ENCODE measurements around the gene CD300C.
A peak's percentile ranks its signal among the peaks of the same experiment; 100 is the strongest.

Gene CD300C

DNA sequence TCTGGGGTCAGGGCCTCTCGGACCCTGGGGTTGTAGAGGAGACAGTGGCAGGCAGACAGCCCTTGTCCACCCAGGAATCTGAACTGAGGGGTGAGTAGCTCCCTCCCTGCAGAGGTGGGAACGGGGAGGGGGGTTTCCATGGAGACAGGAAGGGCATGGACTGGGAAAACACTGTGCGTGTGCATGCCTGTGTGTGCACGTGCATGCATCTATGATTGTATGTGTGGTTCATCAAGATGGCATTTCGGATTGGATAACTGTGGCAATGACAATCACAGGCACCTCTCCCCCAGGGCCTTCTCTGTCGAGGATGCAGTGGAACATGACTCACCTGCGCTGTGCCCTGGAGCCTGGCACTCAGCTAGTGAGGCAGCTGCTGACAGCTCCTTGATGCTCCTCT lies 6.1 kb upstream of the CD300C start:
- no peaks in the 10 kb centered on the region for H3K36me3 ChIP-seq (ENCODE audit: control insufficient read depth in 2 of 2, insufficient read depth in 1 of 2, low read length in 2 of 2)
- H3K4me1 ChIP-seq (ENCODE audit: control insufficient read depth, insufficient read depth, low read length): no peaks in the 10 kb centered on the region
- CTCF ChIA-PET: interaction anchor here (0.6 to 6.9 kb wide), 4 partner anchors 12 to 51 kb away, joined by 3 to 43 read pairs (median 3); partner anchors contain the start of gene CD300H
- no peaks in the 10 kb centered on the region for H3K9me3 ChIP-seq (ENCODE audit: control insufficient read depth, insufficient read depth, low read depth, low read length)
- H3K4me3 ChIP-seq (ENCODE audit: low read depth, low read length): no peak overlapping the region
- POLR2A ChIA-PET: no interaction called here
- TF ChIP-seq ZNF341 (tag by site-specific recombination; IDR thresholded peaks at IDR 0.05; ENCODE audit: low read depth) (0 out of 2 replicates have a peak, but pooled peaks have one; percentile 14), IKZF3 (tag by site-specific recombination; IDR thresholded peaks at IDR 0.05) (no peak), ZNF423 (tag by site-specific recombination; IDR thresholded peaks at IDR 0.05) (no peak)
- TF ChIP-seq, protein P1, sequence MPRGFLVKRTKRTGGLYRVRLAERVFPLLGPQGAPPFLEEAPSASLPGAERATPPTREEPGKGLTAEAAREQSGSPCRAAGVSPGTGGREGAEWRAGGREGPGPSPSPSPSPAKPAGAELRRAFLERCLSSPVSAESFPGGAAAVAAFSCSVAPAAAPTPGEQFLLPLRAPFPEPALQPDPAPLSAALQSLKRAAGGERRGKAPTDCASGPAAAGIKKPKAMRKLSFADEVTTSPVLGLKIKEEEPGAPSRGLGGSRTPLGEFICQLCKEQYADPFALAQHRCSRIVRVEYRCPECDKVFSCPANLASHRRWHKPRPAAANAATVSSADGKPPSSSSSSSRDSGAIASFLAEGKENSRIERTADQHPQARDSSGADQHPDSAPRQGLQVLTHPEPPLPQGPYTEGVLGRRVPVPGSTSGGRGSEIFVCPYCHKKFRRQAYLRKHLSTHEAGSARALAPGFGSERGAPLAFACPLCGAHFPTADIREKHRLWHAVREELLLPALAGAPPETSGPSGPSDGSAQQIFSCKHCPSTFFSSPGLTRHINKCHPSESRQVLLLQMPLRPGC (tag by site-specific recombination; IDR thresholded peaks at IDR 0.05): no peak
- H3K27ac ChIP-seq (ENCODE audit: extremely low read depth, low read depth, low read length): no peak overlapping the region

DNA sequence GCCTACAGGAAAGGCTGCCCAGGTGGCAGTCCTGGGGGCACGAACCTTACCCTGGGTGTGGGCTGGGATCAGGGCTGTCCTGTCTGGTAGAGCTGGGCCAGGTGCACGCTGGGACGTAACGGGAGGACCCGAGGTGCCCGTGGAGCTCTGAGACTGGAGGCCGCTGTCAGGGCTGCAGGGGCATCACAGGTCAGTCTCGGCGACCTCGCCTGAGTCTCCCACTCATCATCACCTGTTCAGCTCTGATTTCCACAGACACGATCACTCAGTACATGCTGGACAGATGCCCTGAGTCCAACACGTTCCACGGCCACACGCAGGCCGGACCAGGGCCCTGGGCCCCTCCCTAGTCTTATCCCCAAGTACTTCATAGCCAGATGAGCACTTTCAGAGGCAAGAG lies 4.7 kb upstream of the CD300C start:
- CTCF ChIA-PET: interaction anchor here (0.6 kb wide), 1 partner anchor 15 kb away, joined by 3 read pairs; no protein-coding TSS in a partner anchor
- Histone ChIP-seq H3K27ac (ENCODE audit: extremely low read depth, low read depth, low read length) (no peak overlapping the region), H3K4me1 (ENCODE audit: control insufficient read depth, insufficient read depth, low read length) (no peaks in the 10 kb centered on the region), H3K9me3 (ENCODE audit: control insufficient read depth, insufficient read depth, low read depth, low read length) (no peaks in the 10 kb centered on the region), H3K4me3 (ENCODE audit: low read depth, low read length) (no peak overlapping the region), H3K36me3 (ENCODE audit: control insufficient read depth in 2 of 2, insufficient read depth in 1 of 2, low read length in 2 of 2) (no peaks in the 10 kb centered on the region)
- TF ChIP-seq, protein P2, sequence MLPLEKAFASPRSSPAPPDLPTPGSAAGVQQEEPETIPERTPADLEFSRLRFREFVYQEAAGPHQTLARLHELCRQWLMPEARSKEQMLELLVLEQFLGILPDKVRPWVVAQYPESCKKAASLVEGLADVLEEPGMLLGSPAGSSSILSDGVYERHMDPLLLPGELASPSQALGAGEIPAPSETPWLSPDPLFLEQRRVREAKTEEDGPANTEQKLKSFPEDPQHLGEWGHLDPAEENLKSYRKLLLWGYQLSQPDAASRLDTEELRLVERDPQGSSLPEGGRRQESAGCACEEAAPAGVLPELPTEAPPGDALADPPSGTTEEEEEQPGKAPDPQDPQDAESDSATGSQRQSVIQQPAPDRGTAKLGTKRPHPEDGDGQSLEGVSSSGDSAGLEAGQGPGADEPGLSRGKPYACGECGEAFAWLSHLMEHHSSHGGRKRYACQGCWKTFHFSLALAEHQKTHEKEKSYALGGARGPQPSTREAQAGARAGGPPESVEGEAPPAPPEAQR (tag by site-specific recombination; IDR thresholded peaks at IDR 0.05): no peak
- TF ChIP-seq ZNF157 (tag by site-specific recombination; IDR thresholded peaks at IDR 0.05) (no peak), YY2 (tag by site-specific recombination; IDR thresholded peaks at IDR 0.05) (no peak), OSR2 (tag by site-specific recombination; IDR thresholded peaks at IDR 0.05) (no peak), KLF1 (tag by site-specific recombination; IDR thresholded peaks at IDR 0.05) (no peak), KLF17 (tag by site-specific recombination; IDR thresholded peaks at IDR 0.05) (no peak), ZNF114 (tag by site-specific recombination; IDR thresholded peaks at IDR 0.05) (no peak), SP2 (tag by site-specific recombination; IDR thresholded peaks at IDR 0.05) (no peak), ZSCAN30 (tag by site-specific recombination; IDR thresholded peaks at IDR 0.05) (no peak), ZNF423 (tag by site-specific recombination; IDR thresholded peaks at IDR 0.05) (no peak), ZNF48 (tag by site-specific recombination; IDR thresholded peaks at IDR 0.05) (no peak), ZNF174 (tag by site-specific recombination; IDR thresholded peaks at IDR 0.05) (no peak), ZNF660 (tag by site-specific recombination; IDR thresholded peaks at IDR 0.05) (no peak)
- TF ChIP-seq, protein P3, sequence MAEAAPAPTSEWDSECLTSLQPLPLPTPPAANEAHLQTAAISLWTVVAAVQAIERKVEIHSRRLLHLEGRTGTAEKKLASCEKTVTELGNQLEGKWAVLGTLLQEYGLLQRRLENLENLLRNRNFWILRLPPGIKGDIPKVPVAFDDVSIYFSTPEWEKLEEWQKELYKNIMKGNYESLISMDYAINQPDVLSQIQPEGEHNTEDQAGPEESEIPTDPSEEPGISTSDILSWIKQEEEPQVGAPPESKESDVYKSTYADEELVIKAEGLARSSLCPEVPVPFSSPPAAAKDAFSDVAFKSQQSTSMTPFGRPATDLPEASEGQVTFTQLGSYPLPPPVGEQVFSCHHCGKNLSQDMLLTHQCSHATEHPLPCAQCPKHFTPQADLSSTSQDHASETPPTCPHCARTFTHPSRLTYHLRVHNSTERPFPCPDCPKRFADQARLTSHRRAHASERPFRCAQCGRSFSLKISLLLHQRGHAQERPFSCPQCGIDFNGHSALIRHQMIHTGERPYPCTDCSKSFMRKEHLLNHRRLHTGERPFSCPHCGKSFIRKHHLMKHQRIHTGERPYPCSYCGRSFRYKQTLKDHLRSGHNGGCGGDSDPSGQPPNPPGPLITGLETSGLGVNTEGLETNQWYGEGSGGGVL (tag by site-specific recombination; IDR thresholded peaks at IDR 0.05): no peak
- TF ChIP-seq, protein P4, sequence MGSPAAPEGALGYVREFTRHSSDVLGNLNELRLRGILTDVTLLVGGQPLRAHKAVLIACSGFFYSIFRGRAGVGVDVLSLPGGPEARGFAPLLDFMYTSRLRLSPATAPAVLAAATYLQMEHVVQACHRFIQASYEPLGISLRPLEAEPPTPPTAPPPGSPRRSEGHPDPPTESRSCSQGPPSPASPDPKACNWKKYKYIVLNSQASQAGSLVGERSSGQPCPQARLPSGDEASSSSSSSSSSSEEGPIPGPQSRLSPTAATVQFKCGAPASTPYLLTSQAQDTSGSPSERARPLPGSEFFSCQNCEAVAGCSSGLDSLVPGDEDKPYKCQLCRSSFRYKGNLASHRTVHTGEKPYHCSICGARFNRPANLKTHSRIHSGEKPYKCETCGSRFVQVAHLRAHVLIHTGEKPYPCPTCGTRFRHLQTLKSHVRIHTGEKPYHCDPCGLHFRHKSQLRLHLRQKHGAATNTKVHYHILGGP (tag by site-specific recombination; IDR thresholded peaks at IDR 0.05): no peak
- TF ChIP-seq, protein P5, sequence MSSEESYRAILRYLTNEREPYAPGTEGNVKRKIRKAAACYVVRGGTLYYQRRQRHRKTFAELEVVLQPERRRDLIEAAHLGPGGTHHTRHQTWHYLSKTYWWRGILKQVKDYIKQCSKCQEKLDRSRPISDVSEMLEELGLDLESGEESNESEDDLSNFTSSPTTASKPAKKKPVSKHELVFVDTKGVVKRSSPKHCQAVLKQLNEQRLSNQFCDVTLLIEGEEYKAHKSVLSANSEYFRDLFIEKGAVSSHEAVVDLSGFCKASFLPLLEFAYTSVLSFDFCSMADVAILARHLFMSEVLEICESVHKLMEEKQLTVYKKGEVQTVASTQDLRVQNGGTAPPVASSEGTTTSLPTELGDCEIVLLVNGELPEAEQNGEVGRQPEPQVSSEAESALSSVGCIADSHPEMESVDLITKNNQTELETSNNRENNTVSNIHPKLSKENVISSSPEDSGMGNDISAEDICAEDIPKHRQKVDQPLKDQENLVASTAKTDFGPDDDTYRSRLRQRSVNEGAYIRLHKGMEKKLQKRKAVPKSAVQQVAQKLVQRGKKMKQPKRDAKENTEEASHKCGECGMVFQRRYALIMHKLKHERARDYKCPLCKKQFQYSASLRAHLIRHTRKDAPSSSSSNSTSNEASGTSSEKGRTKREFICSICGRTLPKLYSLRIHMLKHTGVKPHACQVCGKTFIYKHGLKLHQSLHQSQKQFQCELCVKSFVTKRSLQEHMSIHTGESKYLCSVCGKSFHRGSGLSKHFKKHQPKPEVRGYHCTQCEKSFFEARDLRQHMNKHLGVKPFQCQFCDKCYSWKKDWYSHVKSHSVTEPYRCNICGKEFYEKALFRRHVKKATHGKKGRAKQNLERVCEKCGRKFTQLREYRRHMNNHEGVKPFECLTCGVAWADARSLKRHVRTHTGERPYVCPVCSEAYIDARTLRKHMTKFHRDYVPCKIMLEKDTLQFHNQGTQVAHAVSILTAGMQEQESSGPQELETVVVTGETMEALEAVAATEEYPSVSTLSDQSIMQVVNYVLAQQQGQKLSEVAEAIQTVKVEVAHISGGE (tag by site-specific recombination; conservative IDR thresholded peaks at IDR 0.05; ENCODE audit: low read depth): no peak
- POLR2A ChIA-PET: no interaction called here
